OCI-M2 (cell line): ENCODE measurements around the gene AGBL4.

Experiments
- DNase-seq: peaks from one replicate; lab custom pipeline; 2025; ENCODE audit not compliant: unreplicated experiment; lab: John Stamatoyannopoulos, UW

Gene AGBL4

DNA sequence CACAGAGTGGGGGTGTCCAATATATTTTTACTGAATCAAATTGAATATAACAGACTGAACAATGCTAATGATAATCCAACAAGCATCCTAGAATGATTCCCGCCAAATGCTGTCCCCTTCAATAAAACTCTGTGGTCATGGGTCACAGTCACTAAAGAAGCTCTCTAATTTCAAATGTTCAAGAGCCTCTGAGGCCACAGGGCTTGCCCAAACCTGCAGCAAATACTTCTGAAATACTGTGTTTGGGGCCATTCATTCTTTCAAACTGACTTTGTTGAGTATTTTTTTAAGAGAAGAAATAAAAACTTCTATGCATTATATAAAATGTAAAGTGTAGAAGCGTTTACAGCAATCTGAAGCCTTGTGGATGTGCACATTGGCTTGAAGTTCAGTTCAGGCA, 1239.5 kb downstream of the AGBL4 start:
- DNase-seq, result no peak

DNA sequence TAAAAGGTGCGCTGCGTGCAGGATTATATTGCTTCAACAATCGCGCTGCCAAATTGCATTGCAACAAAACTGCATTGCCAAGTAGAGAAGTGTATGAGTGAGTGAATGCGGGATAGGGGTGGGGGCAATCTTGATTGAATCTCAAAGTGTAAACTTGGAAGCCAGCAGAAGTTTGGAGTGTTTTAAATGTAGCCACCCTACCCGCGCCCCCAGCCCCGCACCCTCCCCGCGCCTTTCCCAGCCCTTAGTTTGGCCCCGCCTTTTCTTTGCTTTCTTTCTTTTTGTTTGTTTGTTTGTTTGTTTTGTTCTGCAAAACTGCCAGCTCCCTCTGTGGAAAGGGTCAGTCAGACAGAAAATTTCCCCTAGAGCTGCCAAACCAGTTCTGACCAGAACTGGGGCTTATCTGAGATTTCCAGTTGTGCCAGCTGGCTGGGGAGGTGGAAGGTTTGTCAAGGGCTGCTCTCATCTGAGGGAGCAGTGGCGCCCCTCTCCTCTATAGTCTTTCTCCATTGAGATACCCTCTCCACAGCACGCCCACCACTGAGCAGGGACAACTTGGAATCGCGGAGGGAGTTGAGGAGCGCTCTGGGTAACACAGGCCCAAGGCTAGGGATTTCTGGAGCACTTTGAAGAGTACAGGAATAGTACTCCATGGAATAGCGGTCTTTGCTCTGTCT, 1246.4 kb downstream of the AGBL4 start:
- no peak for DNase-seq

DNA sequence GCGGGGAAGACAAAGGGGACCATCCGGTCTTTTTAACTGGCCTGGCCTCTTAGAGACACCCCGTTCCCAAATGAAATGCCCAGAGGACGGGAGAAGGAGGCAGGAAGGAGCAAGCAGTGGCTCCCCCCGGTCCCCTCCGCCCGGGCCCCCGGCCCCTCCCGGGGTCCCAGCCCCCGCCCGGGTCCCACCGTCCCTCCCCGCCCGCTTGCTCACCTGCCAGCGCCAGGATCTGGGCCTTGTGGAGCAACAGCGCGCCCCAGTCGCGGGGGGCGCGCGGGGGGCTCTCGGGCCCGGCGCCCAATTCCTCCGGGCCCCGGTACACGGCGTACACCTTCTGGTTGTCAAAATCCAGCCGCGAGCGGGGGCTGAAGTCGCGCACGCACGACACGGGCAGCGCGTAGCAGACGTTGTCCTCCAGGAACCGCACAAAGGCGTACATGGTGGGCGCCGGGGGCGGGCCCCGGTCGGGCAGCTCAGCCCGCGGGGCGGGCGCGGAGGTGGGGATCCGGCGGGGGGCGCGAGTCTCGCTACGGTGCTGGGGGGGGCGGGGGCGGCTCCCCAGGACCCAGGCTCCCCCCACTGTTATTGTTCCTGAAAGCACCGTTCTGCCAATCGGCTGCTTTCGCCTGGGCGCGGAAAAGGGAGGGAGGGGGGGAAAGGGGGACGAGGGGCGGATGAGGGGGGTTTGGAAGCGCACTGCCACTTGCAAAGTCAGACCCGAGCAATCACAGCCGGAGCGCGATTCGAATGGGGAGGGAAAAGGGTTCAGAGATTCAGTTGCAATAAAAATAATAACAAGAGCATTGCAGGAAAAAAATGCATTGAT, 1247.1 kb downstream of the AGBL4 start, which contains the start of gene BEND5:
BEND5 (minus strand) TSS at position 499 of the 826 bp plus-strand sequence; CDS start at position 439, 60 bp downstream.
- DNase-seq, result no peak

DNA sequence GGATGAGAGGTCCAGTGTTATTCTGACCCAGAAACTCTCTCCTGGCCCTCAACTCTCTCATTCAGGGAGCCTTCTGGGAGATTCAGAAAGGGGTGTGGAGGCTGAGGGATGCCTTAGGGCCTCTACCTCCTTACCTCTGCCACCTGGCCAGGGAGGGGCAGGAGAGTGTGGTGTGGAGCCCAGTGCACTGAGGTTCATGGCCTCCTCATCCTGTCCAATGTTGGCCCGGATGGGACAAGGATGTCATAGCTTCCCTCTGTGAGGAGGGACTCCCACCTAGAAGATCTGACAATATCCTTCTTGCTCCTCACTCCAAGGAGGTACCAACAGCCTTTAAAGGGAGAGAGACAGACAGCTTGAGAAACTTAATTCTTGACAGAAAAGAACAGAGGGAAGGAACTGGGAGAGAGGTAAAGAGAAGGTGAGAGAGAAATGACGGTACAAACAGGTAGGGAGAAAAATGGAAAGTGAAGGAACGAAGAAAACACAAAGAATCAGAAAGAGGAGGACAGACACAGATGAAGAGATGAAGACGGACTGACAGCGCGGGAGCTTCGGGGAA, 1247.8 kb downstream of the AGBL4 start:
- no peak for DNase-seq

DNA sequence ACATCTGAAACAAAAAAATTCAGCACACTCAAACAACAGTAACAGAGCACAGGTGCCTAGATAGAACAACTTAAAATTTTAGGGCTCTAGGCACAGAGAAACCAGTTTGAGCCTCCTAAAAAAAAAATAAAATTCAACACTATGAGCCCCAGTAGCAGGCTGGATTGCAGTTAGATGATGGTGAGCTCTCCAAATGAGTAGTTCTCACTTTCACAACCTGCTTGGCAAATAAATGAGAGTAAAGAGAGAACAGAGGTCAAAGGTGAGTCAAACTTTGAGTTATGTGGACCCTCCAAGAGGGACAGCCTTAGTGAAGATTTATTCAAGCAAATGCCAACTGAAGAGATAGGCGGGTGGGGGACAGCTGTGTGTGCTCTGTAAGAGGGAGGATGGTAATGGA, 1250.6 kb downstream of the AGBL4 start:
- no peak for DNase-seq

DNA sequence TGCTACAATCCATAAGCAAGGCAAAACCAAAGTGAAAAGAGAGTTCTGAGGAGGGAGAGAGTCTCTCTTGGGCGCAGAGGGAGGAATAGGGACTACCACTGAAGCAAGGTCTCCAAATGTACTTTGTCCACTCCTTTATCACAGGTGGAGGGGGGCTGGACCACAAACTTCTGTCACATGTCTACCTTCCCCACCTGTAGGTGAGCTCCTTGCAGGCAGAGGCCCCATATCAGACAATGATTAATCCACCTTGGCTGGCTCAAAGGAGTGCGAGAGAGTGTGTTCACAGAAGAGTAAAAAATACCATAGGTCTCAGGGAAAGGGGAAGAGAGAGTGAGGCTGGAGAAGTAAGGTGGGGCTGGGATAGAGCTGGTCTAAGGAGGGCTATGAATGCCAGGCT, 1251.5 kb downstream of the AGBL4 start:
- DNase-seq, result no peak

DNA sequence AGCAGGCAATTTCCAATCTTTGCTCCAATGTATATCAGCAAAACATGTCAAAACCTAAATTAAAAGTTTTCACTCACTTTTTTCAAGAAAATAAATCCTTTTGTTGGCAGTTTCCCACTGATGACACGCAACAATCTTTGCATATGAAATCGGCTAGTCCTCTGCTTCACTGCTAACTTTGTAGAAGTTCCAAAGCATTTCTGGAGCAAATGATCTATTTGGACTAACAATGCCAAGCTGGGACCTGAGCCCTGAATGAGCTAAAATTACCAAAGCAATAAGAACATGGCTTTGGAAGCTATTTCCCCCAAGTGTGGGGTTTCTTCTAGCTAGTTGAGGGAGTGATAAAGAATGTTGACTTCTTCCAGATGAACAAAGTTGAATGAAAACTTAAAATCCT, 1252.2 kb downstream of the AGBL4 start:
- DNase-seq, result no peak

DNA sequence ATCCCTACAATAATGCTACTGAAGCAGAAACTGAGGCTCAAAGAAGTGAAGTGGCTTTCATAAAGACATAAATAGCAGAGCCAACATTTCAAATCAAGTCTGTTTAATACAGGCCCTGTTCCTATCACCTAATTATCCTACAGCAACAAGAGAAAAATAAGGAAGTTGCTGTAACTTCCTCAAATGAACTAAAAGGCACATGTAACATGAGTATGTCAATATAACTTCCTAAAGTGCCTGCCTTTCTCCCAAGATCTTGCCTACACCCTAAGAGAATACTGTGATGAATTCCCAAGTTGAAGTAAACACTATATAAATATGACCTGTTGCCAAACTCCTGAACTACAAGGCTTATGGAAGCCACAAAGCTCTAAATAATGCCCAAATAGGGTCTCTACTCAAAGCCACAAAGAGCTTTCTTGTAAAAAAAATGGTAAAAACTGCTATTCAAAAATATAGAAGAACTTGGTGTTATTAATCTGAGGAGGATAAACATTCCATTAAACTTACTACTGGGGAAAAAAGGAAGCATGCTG, 1255.7 kb downstream of the AGBL4 start:
- no peak for DNase-seq

DNA sequence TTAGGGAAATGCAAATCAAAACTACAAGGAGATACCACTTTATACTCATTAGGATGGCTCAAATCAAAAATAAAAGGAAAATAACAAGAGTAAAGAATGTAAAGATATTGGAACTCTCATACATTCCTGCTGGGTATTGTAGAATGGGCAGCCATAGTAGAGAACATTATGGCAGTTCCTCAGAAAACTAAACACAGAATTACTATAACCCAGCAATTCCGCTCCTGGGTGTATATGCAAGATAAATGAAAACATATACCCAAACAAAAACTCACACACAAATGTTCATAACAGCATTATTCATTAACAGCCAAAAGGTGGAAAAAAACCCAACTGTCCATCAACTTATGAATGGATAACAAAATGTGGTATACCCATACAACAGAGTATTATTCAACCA, 1258.4 kb downstream of the AGBL4 start:
- DNase-seq, result no peak

DNA sequence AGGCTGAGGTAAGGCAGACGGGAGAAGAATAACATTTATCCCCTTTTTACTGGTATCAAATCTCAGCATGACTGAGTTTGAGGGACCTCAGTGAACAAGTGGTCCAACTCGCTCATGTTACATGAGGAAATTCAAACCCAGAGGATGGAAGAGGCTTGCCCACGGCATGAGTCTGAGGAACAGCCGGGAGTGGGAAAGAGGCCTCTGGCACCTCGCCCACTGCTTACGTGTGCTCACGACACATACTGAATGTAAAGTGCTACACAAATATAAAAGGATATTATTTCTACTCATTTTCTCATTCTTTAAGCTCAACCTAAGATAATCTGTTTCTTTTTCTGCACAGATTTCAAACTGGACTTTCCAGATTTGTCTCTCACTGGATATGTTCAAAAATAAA, 1261.8 kb downstream of the AGBL4 start:
- DNase-seq, result no peak

DNA sequence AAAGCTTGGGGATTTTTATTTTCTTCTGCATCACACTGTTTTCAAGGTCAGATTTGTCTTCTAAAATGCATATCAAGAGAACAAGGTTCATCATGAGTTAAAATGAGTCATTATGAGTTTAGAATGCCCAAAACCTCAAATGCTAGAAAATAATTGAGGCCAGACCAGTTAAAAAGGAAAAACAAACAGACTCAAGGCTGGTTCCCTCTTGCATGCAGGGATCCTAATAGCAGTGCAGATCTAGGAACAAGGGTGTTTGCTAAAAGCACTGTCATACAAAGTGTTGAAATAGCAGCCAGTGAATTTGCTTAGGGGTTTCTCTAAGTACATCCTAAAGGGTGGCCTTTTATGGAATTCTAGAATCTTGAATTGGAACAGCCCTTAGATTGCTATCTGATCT, 1262.3 kb downstream of the AGBL4 start:
- DNase-seq, result no peak

DNA sequence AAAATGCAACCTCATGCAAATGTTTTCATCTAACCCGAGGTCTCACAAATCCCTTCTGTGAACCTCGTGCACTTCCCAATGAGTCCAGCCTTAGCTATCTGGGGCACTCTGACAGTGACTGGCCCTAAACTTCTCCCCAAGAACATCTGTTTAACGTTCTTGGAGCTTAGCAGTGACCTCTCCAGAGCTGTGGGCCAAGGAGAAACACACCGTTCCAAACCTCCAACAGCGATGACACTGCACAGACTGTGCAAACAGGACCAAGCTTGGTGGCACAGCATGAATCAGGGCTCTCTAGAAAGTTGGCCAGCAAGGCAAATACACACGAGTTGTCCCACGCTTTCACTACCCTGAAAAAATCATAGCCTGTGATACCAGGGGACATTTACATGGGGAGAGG, 1262.9 kb downstream of the AGBL4 start:
- DNase-seq, result no peak

DNA sequence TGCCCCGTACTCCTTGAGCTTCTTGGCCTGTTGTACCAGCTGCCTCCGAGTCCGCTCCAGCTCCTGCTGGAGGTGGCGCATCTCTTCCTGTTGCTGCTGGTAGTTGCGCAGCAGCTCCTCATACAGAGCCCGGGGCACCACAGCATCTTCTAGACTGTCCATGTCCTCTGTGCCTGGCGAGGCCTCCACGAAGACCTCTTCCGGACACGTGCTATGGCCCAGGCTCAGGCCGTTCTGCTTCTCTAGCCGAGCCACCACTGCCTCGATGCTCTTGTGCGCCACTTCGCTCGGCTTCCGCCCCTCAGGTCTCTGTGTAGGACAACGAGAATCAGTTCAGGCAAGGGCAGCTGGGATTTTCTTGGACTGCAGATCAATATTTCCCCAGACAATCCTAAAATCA, 1264.8 kb downstream of the AGBL4 start:
- DNase-seq, result no peak

DNA sequence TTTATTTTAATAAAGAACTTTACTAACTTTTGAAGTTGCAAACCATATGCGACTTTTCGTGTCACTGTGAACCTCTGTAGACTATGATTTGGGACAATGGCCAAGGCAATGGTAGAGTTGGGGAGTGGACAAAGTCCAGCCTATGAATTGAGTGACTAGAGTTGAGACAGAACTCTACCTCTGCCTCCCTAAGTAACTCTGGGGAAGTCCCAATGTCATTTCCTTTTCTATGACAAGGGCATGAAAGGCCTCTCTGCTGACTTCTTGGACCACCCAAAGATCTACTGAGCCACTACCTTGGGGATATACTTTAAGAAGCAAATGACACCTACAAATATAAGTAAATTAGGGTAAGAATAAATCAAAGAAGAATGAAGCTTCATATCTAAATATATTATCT, 1266.4 kb downstream of the AGBL4 start:
- no peak for DNase-seq

DNA sequence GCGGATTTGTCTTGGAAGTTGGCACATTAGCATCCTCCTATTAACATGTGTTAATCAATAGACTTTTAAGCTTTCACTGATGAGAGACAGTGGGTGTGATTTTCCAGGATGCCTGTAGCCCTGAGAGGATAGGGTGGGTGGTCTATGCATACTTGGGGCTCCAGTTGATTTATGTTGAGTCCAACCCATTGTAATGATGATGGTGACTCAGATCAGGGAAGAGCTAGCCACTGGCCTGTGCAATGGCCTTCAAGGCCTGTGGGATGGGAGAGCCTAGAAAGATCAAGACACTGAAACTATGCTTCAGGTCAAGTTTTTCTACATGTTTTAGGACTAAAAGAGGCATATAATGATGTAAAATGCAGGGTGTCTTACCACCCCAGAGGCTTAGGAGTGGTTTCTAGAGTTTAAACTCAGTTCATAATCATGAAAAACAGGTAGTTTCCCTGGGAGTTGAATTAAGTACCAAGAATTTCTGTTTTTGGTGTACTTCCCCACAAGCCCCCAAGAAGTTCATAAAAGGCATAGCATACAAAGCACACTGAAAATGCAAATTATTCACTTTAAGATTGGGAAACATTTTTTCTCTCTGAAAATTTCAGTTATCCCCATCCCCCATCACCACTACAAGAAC, 1267.0 kb downstream of the AGBL4 start:
- no peak for DNase-seq

DNA sequence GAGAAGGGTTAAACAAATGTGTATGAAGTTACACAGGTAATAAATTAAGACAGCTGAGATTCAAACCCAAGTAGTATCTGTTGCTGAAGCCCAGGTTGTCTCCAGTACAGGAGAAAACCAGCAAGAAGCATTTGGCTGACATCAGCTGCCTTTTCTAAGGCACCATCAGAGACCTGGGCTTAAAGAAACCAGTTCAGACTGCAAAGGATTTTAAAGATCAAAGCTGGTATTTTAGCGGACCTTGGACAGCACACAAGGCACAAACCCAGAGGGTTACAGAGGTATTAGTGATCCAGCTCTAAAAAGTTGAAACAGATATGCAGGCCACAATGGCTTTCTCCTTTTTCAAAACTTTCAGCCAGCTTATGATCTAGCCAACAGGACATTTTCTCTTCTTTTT, 1270.5 kb downstream of the AGBL4 start:
- no peak for DNase-seq

DNA sequence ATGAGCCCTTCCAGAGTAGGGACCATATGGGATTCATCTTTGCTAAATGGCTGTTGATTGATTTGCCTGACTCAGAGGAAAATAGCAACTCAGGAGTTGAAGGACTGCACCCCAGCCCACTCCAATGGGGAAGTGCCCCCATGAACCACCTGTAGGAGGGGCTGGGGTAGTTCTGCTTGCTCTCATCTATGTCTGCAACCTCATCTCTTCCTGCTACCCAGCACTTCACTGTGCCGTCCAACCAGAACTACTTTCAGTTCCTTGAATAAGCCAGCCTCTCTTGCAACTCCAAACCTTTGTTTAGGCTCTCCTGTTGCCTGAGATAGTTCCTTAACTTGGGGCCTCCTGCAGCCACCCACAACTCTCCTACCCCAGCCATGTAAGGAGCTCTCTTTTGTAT, 1273.6 kb downstream of the AGBL4 start:
- DNase-seq, result no peak

DNA sequence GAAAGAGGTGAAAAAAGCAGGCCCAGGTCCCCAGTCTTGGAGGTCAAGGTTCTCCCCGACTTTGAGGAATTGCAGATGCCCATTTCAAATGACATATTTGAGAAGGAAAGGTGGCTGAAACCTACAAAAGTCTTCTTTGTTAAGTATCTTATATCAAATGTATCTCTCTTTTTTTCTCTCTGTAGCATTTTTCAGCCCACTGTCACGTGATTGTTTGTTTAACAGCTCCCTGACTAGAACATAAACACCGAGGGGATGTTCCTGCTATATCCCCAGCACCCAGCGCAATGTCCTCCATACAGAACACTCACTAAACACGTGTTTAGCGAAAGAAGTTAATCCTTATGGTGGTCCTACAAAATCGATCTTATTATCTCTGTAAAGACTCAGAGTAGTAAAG, 1274.7 kb downstream of the AGBL4 start:
- DNase-seq, result no peak

DNA sequence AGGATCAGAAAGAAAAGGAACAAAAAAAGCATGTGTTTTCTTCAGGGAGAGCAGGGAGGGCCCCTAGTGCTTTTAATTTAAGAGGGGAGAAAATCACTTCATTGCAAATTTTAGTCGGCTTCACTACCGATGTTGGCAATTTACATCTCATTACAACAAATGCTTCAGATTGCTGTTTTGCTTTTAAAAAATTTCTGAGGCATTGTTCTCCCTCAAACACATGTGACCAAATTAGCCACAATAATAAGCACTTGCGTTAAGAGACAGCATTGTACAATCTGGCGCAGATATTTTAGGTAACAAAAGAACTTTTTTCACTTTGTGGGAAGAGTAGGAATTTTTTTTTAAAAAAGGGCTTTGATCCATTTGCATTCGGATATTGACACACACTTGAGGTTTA, 1276.8 kb downstream of the AGBL4 start:
- DNase-seq, result no peak

DNA sequence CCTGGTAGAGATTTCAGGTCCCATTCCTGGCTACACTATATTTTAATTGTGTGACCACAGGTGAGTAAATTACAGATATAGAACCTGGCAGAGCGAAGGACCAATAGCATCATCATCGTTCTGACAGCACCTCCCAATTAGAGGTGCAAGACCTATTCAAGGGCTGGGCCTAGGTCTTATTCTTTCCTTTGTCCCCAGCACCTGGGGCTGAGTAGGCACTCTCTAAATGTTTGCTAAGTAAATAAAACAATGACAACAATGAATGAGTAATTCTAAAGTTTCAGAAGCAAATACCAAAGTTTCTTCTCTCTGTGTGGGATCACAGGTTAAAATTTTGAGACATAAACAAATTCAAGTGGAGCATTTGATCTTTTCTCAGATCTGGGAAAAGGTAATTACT, 1279.7 kb downstream of the AGBL4 start:
- no peak for DNase-seq

DNA sequence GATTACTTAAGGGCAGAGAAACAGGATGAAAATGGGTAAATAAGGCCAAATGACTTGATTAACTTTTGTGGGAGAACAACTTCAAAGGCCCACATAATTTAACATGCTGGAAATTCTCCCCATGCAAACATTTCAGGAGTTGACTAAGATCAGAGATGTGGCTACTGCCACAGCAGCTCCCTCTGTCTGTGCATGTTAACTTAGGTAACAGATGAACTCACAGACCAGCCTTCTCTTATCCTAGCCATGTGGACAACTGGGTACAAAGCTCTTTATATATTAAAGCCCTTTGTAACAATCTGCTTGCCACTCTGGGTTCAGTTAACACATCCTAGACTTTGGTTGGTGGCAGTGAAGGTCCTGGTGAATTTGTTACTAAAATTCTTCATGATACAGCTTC, 1280.3 kb downstream of the AGBL4 start:
- DNase-seq, result no peak

DNA sequence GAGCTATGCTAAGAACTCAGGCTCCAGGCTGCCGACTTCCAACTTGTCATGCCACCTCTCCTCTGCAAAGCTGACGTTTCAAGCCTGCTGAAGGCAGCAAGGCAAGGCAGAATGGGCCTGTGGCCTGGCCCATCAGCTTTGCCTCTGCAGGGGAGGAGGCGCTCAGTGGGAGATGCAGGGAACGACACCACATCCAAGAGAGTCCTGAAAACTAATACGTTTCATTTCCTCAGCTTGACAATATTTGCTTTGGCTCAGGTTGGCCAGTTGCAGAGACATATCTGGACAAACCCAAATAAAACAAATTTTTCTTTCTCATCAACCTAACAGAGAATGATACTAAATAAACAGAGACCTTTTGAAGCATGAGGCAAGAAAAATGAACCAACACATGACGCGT, 1282.4 kb downstream of the AGBL4 start:
- no peak for DNase-seq
